Measurements from ENCODE around the gene LYPLA2.

GRCh38 chr1:23763041-23763577 is 27.8 kb upstream of the LYPLA2 start:
- no peak for TF ChIP-seq CTCF (conservative IDR thresholded peaks at IDR 0.05 in 1 of 2, IDR thresholded peaks at IDR 0.05 in 1 of 2; ENCODE audit: extremely low read depth in 1 of 2, insufficient read depth in 1 of 2, low read depth in 1 of 2, low read length in 2 of 2)
- TF ChIP-seq EZH2 (IDR thresholded peaks at IDR 0.05; ENCODE audit: borderline replicate concordance, low read length): no peak

All from mammary epithelial cell (primary cell).